Activated naive CD8-positive, alpha-beta T cell treated with anti-CD3 and anti-CD28 coated beads, Interleukin-2, amount 10 ng/mL, durations not matched to agents 7 days and 5 days (primary cell): ENCODE measurements around the gene LINGO4. TPM values are rescaled to one million over a fixed set of nuclear protein-coding genes. Genes with fewer than 3 reads are reported as not detected.

ENCODE experiments used
- ATAC-seq: fragments of 150-1000 bp; cut with Tn5 transposase; one replicate; pipeline ENCODE4 v1.10.0; 2021; ENCODE audit warnings: low read depth, moderate library complexity
- POLR2A ChIA-PET: fragments of 350-600 bp; sonication (Branson Sonifier 250); formaldehyde crosslinking; loops from one replicate; lab custom pipeline; 2021; ENCODE audit warnings: antibody characterized with exemption; lab: Charles Lee
- DNase-seq: peaks from one replicate; pipeline ENCODE4 v3.0.0; 2021
- H3K27ac Mint-ChIP-seq: one replicate; pipeline ENCODE4 v1.8.0; 2022; ENCODE audit warnings: mild to moderate bottlenecking, mixed read lengths
- H3K27me3 Mint-ChIP-seq: one replicate; pipeline ENCODE4 v1.8.0; 2022; ENCODE audit warnings: mild to moderate bottlenecking, moderate library complexity, mixed read lengths
- H3K36me3 Mint-ChIP-seq: one replicate; pipeline ENCODE4 v1.8.0; 2021; ENCODE audit warnings: mild to moderate bottlenecking, mixed read lengths
- H3K4me1 Mint-ChIP-seq: one replicate; pipeline ENCODE4 v1.8.0; 2021; ENCODE audit warnings: mixed read lengths
- H3K4me3 Mint-ChIP-seq: one replicate; pipeline ENCODE4 v1.8.0; 2022; ENCODE audit warnings: mild to moderate bottlenecking, moderate library complexity, mixed read lengths
- H3K9me3 Mint-ChIP-seq: one replicate; pipeline ENCODE4 v1.8.0; 2021; ENCODE audit warnings: mixed read lengths
- total RNA-seq, 2 experiments: library from RNA; stranded (reverse); gene quantifications; one replicate each; pipeline ENCODE4 v1.2.3, GENCODE V29; 2021

LINGO4 gene
- total RNA-seq, 2 experiments from 2014 or later, result 0.14 TPM; not detected in 1

GRCh38 chr1:151830055-151830454 lies 24.8 kb upstream of the LINGO4 start:
- peaks cover 44% of the 10 kb centered on the region for H3K4me1 Mint-ChIP-seq
- H3K27me3 Mint-ChIP-seq, result no peaks in the 10 kb centered on the region
- DNase-seq, result no peak
- POLR2A ChIA-PET, result interaction anchor here (1.2 kb wide), 1 partner anchor 67 kb away, joined by 3 read pairs; no protein-coding TSS in a partner anchor
- H3K4me3 Mint-ChIP-seq, result no peak overlapping the region
- H3K36me3 Mint-ChIP-seq, result no peaks in the 10 kb centered on the region
- no peak for ATAC-seq
- H3K27ac Mint-ChIP-seq, result peak overlapping the region; percentile 80
- H3K9me3 Mint-ChIP-seq, result no peaks in the 10 kb centered on the region

- peak overlapping the region; percentile 80 for H3K27ac Mint-ChIP-seq
- H3K27me3 Mint-ChIP-seq, result peaks cover under 1% of the 10 kb centered on the region
- DNase-seq, result no peak
- peaks cover 44% of the 10 kb centered on the region for H3K4me1 Mint-ChIP-seq
- peak overlapping the region; percentile 61 for H3K4me3 Mint-ChIP-seq
- no peak for ATAC-seq
- H3K36me3 Mint-ChIP-seq, result no peaks in the 10 kb centered on the region
- POLR2A ChIA-PET, result interaction anchor here (0.7 to 1.2 kb wide), 2 partner anchors 17 to 67 kb away, joined by 3 read pairs; no protein-coding TSS in a partner anchor
- H3K9me3 Mint-ChIP-seq, result no peaks in the 10 kb centered on the region
These were observed 24.3 kb upstream of the LINGO4 start for GRCh38 chr1:151829352-151830046.

- H3K4me3 Mint-ChIP-seq, result peak overlapping the region; percentile 61
- no peak for ATAC-seq
These were observed 23.7 kb upstream of the LINGO4 start for GRCh38 chr1:151828921-151829320.

GRCh38 chr1:151827853-151828252 lies 22.6 kb upstream of the LINGO4 start:
- no peak overlapping the region for H3K27ac Mint-ChIP-seq
- no peak for ATAC-seq
- POLR2A ChIA-PET, result interaction anchor here (0.8 to 1.6 kb wide), 2 partner anchors 65 to 317 kb away, joined by 3 to 4 read pairs; partner anchors contain the start of genes CGN and MRPL9
- H3K9me3 Mint-ChIP-seq, result no peaks in the 10 kb centered on the region
- H3K27me3 Mint-ChIP-seq, result peaks cover 1% of the 10 kb centered on the region
- no peaks in the 10 kb centered on the region for H3K36me3 Mint-ChIP-seq
- peaks cover 33% of the 10 kb centered on the region for H3K4me1 Mint-ChIP-seq
- DNase-seq, result no peak
- peak overlapping the region; percentile 41 for H3K4me3 Mint-ChIP-seq

More at GRCh38 chr1:151828921-151829320, 23.7 kb upstream of the LINGO4 start:
- Mint-ChIP-seq H3K9me3 (no peaks in the 10 kb centered on the region), H3K27me3 (peaks cover 1% of the 10 kb centered on the region), H3K27ac (peak overlapping the region; percentile 80), H3K4me1 (peaks cover 43% of the 10 kb centered on the region), H3K36me3 (no peaks in the 10 kb centered on the region)
- POLR2A ChIA-PET, result interaction anchor here (0.7 to 1.6 kb wide), 3 partner anchors 16 to 318 kb away, joined by 3 to 4 read pairs (median 3); partner anchors contain the start of genes CGN and MRPL9
- DNase-seq, result no peak

- ATAC-seq (no peak), DNase-seq (no peak)
- Mint-ChIP-seq H3K9me3 (no peaks in the 10 kb centered on the region), H3K27me3 (peaks cover 1% of the 10 kb centered on the region), H3K4me3 (no peak overlapping the region), H3K27ac (no peak overlapping the region), H3K36me3 (no peaks in the 10 kb centered on the region), H3K4me1 (peaks cover 33% of the 10 kb centered on the region)
- POLR2A ChIA-PET, result interaction anchor here (1.1 kb wide), 1 partner anchor 214 kb away, joined by 4 read pairs; no protein-coding TSS in a partner anchor
These were observed 20.8 kb upstream of the LINGO4 start for GRCh38 chr1:151825751-151826660.

- Mint-ChIP-seq H3K27me3 (peaks cover 1% of the 10 kb centered on the region), H3K4me1 (peaks cover 32% of the 10 kb centered on the region), H3K4me3 (no peak overlapping the region), H3K27ac (no peak overlapping the region), H3K9me3 (no peaks in the 10 kb centered on the region), H3K36me3 (no peaks in the 10 kb centered on the region)
- DNase-seq (no peak), ATAC-seq (no peak)
- POLR2A ChIA-PET, result interaction anchor here (0.9 kb wide), 1 partner anchor 10 kb away, joined by 3 read pairs; no protein-coding TSS in a partner anchor
These were observed 20.0 kb upstream of the LINGO4 start for GRCh38 chr1:151825204-151825603.

- POLR2A ChIA-PET, result no interaction called here
- Mint-ChIP-seq H3K27ac (no peak overlapping the region), H3K27me3 (peaks cover 1% of the 10 kb centered on the region), H3K4me1 (peaks cover 17% of the 10 kb centered on the region), H3K36me3 (no peaks in the 10 kb centered on the region), H3K9me3 (no peaks in the 10 kb centered on the region), H3K4me3 (no peak overlapping the region)
- DNase-seq, result no peak
- ATAC-seq, result no peak
These were observed 18.0 kb upstream of the LINGO4 start for GRCh38 chr1:151823175-151823574.

- Mint-ChIP-seq H3K27ac (no peak overlapping the region), H3K4me3 (no peak overlapping the region), H3K4me1 (peaks cover 14% of the 10 kb centered on the region), H3K9me3 (no peaks in the 10 kb centered on the region), H3K36me3 (no peaks in the 10 kb centered on the region), H3K27me3 (peaks cover 1% of the 10 kb centered on the region)
- POLR2A ChIA-PET, result interaction anchor here (1.6 kb wide), 1 partner anchor 9 kb away, joined by 3 read pairs; no protein-coding TSS in a partner anchor
- DNase-seq (no peak), ATAC-seq (no peak)
These were observed 17.2 kb upstream of the LINGO4 start for GRCh38 chr1:151822404-151822803.

- Mint-ChIP-seq H3K4me1 (peaks cover 19% of the 10 kb centered on the region), H3K4me3 (no peak overlapping the region), H3K9me3 (no peaks in the 10 kb centered on the region), H3K36me3 (no peaks in the 10 kb centered on the region), H3K27me3 (peaks cover 4% of the 10 kb centered on the region), H3K27ac (no peak overlapping the region)
- POLR2A ChIA-PET, result interaction anchor here (1.6 kb wide), 1 partner anchor 10 kb away, joined by 3 read pairs; no protein-coding TSS in a partner anchor
- DNase-seq (no peak), ATAC-seq (peak; percentile 29)
These were observed 15.7 kb upstream of the LINGO4 start for GRCh38 chr1:151820940-151821339.

- Mint-ChIP-seq H3K9me3 (no peaks in the 10 kb centered on the region), H3K27ac (no peak overlapping the region), H3K4me3 (no peak overlapping the region), H3K27me3 (peaks cover 4% of the 10 kb centered on the region), H3K4me1 (peaks cover 26% of the 10 kb centered on the region), H3K36me3 (no peaks in the 10 kb centered on the region)
- ATAC-seq, result no peak
- DNase-seq, result no peak
- POLR2A ChIA-PET, result interaction anchor here (0.6 kb wide), 1 partner anchor 564 kb away, joined by 3 read pairs; no protein-coding TSS in a partner anchor
These were observed 14.9 kb upstream of the LINGO4 start for GRCh38 chr1:151819976-151820623.

- no peak for DNase-seq
- H3K9me3 Mint-ChIP-seq, result no peaks in the 10 kb centered on the region
- ATAC-seq, result no peak
- H3K36me3 Mint-ChIP-seq, result no peaks in the 10 kb centered on the region
- H3K4me3 Mint-ChIP-seq, result no peak overlapping the region
- POLR2A ChIA-PET, result no interaction called here
- peaks cover 26% of the 10 kb centered on the region for H3K4me1 Mint-ChIP-seq
- H3K27me3 Mint-ChIP-seq, result peaks cover 2% of the 10 kb centered on the region
- H3K27ac Mint-ChIP-seq, result no peak overlapping the region
These were observed 14.1 kb upstream of the LINGO4 start for GRCh38 chr1:151819227-151819835.

GRCh38 chr1:151817353-151817730 lies 12.1 kb upstream of the LINGO4 start:
- Mint-ChIP-seq H3K36me3 (no peaks in the 10 kb centered on the region), H3K27me3 (peaks cover 2% of the 10 kb centered on the region), H3K4me1 (peaks cover 31% of the 10 kb centered on the region), H3K9me3 (no peaks in the 10 kb centered on the region), H3K27ac (no peak overlapping the region), H3K4me3 (no peak overlapping the region)
- no peak for DNase-seq
- ATAC-seq, result no peak
- POLR2A ChIA-PET, result no interaction called here
